ENCODE results near the gene CPM. TPM values are rescaled to one million over a fixed set of nuclear protein-coding genes. Genes with fewer than 3 reads are reported as not detected.
"Not testable (repeated sequence)": the region's sequence is repeated elsewhere in the genome, so short reads cannot be mapped to it uniquely, and the experiment has no call there.

The CPM gene
- total RNA-seq, 2 donors from 2014 or later = 18.4 to 35.0 TPM

DNA sequence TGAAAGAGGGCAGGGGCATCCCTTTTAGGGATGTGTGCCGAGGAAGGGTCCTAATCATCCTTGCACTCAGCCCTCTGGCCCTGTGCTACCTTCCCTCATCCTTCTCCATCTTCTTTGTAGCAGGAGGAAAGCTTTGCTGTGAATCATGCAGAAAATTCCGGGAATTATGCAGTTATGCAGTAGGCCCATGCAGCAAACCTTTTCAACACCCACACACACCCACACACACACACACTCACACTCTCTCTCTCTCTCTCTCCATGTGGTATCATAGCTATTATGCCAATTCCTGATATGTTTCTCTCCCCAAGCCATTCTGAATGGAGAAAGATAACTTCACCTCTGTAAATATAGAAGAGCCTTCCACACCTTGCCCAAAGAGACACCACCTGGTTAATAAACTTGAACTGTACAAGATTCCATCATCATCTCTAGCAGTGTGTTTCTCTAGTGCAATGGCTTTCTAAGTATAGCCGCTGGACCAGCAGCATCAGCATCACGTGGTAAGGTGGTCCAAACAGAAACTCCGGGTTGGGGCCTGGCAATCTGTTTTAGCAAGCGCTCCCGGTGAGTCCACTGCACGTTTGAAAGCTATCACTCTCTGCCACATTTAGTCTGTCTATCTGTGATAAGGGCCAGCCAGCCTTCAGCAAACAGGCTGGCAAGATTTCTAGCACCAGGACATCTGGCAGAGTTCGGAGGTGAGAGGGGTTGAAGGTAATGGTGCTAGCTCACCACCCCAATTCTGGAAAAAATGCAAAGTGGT lies 67.4 kb downstream of the CPM start:
- intact Hi-C loops (cut with DNase I) = loop anchor here in 1 of 2 donors (5.0 kb wide), 1 partner anchor 207 kb away; no protein-coding TSS in a partner anchor
- peak in 1 of 2 donors; percentile 59 for ATAC-seq
- no peak for DNase-seq

DNA sequence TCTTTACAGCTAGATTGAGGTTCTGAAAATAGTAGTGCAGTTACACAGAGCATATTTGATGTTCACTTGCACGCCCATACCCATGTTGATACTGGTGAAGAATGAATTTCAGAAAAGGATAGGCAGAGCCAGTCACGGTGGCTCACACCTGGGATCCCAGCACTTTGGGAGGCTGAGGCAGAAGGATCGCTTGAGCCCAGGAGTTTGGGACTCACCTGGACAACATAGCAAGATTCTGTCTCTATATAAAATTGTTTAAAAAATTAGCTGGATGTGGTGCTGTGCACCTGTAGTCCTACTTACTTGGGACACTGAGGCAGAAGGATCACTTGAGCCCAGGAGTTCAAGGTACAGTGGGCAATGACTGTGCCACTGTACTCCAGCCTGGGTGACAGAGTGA lies 68.4 kb downstream of the CPM start:
- ATAC-seq (no peak), DNase-seq (no peak)
- intact Hi-C loops (cut with DNase I) = loop anchor here (5.0 kb wide), 2 partner anchors 203 to 208 kb away; no protein-coding TSS in a partner anchor

DNA sequence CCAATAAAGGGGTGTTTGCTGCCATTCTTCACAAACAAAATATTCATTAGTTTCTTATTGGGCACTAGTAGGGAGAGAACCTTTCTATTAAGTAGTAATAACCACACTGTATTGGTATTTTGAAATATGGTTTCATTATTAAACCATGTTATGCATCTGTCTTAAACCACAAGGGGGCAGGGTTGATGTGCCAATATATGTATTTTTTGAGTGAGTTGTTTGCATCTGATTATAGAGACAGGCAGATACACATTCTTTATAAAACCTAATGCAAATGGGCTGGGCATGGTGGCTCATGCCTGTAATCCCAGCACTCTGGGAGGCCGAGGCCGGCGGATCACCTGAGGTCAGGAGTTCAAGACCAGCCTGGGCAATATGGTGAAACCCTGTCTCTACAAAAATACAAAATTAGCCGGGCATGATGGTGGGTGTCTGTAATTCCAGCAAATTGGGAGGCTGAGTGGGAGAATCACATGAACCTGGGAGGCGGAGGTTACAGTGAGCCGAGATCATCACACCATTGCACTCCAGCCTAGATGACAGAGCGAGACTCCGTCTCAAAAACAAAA lies 69.0 kb downstream of the CPM start:
- ATAC-seq, DNase-seq: not testable (repeated sequence)
- intact Hi-C loops (cut with DNase I) = loop anchor here in 1 of 2 donors (5.0 kb wide), 1 partner anchor 203 kb away; no protein-coding TSS in a partner anchor

DNA sequence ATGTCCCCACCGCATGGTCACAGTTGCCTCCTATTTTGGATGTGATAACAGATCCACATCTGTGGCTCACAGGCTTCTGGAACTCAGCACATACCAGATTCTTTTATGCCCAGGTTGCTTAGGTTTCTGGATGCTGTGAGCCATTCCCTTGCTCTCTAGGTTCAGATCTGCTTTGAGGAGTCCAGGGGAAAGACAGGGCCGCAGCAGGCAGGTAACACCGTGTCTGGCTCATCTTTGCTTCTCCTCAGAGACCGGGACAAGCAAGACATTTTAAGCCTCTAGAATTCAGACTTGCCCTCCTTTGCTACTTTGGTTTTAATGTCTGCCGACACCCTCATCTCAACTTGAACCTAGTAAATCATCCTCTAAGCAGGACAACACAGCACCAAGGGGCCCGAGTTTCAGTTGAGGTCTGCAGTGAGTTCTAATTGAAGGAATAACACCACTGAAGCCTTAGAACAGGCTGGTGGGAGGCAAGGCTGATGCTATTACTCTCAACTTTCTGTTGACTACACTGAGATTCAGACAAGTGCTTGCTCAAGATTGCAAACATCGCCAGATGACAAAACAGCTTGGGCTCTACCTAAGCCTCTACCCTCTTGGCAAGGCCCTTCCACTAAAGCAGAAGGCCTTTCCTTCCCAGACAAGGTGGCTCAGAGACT lies 69.7 kb downstream of the CPM start:
- DNase-seq = no peak
- intact Hi-C loops (cut with DNase I) = loop anchor here in 1 of 2 donors (5.0 kb wide), 1 partner anchor 204 kb away; no protein-coding TSS in a partner anchor
- ATAC-seq = no peak

DNA sequence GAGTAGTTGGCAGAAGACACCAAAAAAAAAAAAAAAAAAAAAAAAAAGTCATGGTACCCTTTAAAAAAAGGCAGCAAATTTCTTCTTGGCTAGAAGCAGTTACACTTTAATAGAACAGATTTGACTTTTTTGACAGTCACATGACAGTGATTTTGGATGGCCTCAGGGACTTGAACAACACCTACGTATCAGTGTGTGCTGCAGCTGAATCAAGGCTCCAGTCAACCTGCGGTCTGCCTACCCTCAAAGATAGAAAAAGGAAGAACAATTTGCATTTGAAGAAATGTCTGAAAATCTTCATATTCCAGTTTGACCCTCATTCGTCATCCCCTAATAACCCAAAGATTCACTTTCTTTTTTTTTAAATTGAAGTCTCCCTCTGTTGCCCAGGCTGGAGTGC lies 71.1 kb downstream of the CPM start:
- DNase-seq (no peak), ATAC-seq (no peak)
- intact Hi-C loops (cut with DNase I) = loop anchor here in 1 of 2 donors (5.0 kb wide), 1 partner anchor 205 kb away; no protein-coding TSS in a partner anchor

DNA sequence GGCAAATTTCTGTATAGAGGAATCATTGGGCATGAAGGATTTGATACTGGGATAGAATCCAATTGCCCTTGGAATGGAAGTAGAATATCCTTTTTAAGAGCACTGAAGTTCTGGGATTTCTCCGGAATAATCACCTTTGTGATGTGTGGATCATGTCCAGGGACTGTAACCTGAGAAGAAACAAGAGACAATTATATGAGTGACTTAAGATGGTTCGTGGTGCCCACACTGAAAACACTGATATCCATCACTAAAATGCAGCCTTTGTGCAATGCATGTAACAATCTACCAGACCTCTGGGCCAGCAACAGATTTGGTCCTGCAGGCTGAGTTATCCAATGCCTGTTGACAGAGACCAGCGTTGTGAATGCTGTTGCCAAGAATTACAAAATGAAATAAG lies 76.5 kb downstream of the CPM start:
- no peak for ATAC-seq
- intact Hi-C loops (cut with DNase I) = no loop called here
- no peak for DNase-seq

DNA sequence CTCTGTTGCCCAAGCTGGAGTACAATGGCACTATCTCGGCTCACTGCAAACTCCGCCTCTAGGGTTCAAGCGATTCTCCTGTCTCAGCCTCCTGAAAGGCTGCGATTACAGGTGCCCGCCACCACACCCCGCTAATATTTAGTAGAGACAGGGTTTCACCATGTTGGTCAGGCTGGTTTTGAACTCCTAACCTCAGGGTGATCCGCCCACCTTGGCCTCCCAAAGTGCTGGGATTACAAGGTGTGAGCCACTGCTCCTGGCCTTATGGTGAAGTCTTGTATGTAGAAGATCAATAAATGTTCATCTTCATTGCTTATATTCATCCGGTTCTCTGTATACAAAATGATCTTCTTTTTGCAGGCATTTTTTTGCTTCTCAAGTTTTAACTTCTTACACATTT lies 77.2 kb downstream of the CPM start:
- ATAC-seq (no peak), DNase-seq (no peak)
- intact Hi-C loops (cut with DNase I) = no loop called here

DNA sequence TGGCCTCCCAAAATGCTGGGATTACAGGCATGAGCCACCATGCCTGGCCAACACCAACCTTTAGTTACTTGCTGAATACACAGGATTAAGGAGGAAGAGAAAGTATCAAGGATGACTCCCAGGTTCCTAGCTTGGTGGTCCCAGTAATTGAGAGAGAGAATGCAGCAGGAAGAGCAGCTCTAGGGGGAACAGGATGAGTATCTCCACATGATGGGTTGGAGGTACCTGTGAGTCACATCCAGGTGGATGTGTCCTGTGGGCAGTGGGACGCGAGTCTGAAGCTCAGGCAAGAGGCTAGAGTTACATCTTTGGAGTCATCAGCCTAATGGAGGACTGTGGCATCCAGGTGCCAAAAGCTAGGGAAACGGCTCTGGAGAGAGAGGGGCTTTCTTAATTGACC lies 77.9 kb downstream of the CPM start:
- no peak for ATAC-seq
- intact Hi-C loops (cut with DNase I) = no loop called here

DNA sequence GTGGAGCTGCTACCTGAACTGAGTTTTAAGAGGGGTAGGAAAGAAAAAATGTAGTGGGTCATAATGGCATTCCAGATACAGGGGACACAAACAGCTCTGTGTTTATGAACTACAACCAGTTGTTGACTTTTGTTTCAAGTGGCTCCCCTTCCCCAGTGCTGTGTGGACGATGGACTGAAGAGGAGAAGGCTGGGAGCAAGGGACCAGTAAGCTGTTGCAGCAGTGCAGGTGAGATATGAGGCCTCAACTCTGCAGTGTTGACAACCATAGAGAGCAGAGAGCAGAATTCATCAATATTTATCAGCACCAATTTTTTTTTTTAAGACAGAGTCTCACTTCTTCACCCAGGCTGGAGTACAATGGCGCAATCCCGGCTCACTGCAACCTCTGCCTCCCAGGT lies 78.4 kb downstream of the CPM start:
- intact Hi-C loops (cut with DNase I) = no loop called here
- ATAC-seq (no peak), DNase-seq (no peak)

More for the DNA sequence above, 77.9 kb downstream of the CPM start:
- DNase-seq = no peak

DNA sequence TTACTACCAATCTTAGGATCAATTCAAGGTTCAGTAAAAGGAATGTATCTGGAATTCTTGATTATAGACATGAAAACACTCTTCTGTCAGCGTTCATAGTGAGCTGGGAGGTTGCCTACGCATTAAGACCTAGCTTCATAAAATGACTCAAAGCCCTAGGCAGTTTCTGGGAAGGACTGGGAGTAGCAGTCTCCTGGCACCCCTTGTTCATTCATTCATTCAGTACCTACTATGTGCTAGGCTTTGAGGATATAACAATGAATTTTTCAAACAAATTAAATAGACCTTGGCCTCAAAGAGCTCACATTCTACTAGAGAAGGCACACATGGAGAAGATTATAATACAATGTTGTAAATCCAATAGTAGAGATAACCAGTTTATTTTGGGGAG lies 78.9 kb downstream of the CPM start:
- ATAC-seq = no peak
- intact Hi-C loops (cut with DNase I) = no loop called here
- DNase-seq = no peak

DNA sequence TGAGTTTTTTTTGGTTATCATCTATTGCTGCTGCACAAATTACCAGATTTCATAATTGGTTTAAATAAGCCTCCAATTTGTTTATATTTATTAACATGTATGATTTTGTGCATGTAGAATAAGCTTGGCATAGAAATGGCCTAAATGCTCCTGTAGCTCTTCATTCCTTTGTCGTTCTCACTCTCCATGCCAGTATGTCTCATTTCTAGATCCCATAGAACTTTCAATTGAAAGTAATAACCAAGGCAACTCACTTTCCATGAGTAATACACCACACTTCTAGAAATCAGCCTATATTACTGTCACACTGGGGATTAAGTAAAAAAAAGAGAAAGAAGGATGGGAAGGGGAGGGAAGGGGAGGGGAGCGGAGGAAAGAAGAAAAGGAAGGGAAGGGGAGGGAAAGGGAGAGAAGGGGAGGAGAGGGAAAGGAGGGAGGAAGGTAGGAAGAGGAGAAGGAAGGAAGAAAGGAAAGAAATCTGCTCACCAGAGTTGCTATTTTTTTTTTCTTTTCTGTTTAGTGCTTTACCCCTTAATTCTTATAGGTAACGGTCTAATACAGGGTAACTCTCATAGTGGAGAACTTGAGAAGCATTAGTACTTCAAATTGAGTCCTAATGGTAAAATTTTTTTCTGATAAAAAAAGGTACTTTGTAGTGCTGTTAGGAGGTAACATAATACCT lies 79.4 kb downstream of the CPM start:
- ATAC-seq (no peak), DNase-seq (no peak)
- intact Hi-C loops (cut with DNase I) = no loop called here

DNA sequence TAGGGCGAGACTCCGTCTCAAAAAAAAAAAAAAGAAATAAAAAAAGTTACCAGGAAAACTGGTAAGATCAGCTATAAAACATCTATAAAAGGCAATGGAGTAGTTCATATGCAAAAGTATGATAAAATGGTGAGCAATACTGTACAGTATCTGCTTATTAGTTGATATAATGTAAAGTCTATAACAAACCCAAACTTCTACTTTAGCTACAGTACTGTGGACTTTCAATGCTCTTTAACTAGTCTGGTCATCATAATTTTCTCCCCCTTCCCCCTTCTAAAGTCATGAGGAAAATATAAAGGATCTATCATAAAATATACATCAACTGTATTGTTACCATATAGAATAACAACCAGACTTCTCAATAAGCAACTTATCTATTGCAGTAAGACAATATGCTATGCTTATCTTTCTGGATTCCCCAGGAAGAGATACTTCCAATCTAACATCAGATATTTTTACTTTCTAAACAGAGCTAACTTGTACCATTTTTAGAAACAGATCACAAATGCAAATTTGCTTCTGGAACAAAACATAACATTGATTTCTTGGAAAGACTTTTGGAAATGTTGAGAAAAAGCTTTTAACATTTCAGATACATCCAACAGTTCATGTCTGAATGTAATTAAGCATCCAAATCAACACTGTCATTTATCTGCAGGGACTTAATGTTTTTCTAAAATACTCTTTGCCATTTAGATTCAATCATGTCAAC lies 81.2 kb downstream of the CPM start:
- ATAC-seq (no peak), DNase-seq (no peak)
- intact Hi-C loops (cut with DNase I) = no loop called here

DNA sequence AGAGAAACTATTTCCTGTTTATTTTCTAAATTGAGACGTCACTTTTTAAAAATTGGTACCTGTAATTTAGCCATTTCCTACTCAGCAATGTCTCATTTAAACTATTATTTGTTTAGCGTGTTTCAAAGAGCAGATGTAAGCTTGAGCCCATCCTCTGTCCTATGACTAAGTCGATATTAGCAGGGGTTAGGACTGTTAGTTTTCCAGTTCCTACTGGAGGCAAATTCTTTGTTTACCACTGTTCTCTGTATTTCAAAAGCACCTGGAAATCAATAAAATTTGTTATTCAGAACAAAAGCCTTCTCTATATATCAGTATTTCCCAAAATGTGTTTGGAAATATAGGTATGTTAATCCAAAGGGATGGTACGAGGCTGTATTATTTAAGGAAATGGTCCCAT lies 82.6 kb downstream of the CPM start:
- DNase-seq = no peak
- no peak for ATAC-seq
- intact Hi-C loops (cut with DNase I) = no loop called here

DNA sequence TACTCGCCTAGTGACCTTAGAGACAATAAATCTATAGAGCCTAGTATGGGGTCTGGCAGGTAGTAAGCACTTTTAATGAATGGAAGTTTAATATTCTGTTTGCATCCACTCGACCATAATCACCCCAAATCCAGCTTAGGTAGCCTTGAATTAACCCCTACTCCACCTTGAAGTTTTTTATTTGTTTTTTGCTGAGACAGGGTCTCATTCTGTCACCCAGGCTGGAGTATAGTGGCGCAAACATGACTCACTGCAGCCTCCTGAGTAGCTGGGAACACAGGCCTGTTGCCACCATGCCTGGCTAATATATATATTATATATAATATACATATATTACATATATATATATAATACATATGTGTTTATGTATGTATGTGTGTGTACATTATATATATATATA lies 86.2 kb downstream of the CPM start:
- intact Hi-C loops (cut with DNase I) = no loop called here
- ATAC-seq (no peak), DNase-seq (no peak)

DNA sequence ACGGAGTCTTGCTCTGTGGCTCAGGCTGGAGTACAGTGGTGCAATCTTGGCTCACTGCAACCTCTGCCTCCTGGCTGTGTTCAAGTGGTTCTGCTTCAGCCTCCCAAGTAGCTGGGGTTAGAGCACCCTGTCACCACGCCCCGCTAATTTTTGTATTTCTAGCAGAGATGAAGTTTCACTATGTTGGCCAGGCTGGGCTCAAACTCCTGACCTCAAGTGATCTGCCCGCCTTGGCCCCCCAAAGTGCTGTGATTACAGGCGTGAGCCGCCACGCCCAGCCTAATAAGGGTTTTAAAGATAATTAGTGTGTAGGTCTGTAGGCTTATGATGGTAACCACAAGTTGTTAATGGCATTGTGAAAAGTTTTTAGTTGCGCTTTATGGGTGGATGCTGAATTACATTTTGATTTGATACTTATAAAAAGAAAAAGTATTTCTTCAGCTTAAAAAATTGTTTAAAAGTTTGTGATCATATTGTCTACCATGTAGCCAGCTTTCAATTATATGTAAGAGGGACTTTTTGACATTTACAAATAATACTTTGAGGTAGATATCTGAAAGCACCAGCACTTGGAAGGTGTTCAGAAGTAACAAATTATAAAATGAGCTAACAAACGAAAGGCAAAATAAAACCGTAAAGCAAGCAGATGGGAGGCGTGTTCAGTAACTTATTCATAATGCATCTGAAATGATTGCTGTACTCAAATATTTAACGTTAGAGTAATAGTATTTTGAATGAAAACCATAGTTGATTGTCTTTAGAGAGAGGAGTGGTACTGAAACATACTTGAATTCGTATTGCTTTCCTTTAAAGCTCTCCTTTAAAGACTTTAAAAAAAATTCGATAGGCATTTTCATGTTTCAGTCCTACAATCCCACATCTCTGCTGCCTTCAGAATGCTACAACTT lies 87.9 kb downstream of the CPM start:
- DNase-seq (no peak), ATAC-seq (no peak)
- intact Hi-C loops (cut with DNase I) = no loop called here

DNA sequence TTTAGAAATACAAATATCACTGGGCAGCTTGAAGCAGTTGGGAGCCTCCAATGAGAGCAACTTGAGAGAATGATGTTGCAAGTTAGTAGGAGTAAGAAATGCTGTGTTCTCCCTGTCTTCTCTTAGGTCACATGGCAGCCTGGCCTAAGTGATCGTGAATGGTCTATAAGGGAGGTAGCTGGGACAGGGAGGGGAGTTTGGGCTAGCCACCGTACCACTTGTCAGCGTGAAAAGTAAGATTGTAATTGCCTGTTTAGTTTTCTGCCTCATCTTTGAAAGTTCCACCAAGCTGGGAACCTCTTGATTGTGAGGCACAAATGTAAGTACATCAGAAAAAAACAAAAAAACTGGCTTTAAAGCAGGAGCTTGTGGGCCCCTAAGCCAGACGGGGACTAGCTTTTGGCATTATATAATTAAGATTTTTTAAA lies 88.6 kb downstream of the CPM start:
- DNase-seq (no peak), ATAC-seq (peak in 1 of 2 donors; percentile 53)
- intact Hi-C loops (cut with DNase I) = no loop called here

DNA sequence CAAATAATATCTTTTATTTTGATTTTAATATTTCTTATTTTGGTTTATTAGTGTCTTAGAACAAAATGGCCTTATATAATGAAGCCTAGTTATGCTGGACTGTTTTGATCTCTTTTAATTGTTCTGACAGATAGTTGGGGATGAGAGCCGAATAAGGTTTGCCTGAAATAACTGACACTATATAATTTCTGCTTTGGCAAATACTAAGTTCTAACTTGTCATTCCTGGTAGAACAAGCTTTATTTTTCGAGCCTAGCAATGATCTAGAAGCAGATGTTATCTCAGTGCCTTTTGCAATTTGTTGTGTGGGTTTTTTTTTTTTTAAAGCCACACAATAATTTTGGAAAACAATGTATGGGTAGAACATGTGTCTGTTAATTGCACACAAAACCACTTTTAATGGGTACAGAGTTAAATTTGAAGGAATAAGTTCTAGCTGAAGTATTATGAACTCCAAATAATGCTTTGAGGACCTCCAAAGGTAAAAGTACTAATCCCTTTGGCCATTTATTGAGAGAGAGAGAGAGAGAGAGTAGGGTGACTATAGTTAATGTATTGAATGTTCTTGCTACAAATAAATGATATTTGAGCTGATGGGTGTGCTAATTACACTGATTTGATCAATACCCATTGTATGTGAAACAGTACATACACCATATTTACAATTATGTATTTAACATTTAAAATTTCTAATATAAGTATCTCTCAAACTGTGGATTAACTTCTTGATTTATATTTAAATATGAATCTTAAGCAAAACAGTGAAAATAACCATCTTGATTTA lies 90.0 kb downstream of the CPM start:
- intact Hi-C loops (cut with DNase I) = no loop called here
- no peak for ATAC-seq
- DNase-seq = no peak
